RCC 7860 (cell line): ENCODE measurements around the gene ARHGDIA.

Experiments used
- DNase-seq: peaks from one replicate; pipeline ENCODE4 v3.0.0-alpha.2; 2015; ENCODE audit warnings: low spot score
- FAIRE-seq: peaks from 2 replicates; lab custom pipeline; 2012; peaks lifted over from hg19 to GRCh38; lab: Jason Lieb, UNC

Gene ARHGDIA

DNA sequence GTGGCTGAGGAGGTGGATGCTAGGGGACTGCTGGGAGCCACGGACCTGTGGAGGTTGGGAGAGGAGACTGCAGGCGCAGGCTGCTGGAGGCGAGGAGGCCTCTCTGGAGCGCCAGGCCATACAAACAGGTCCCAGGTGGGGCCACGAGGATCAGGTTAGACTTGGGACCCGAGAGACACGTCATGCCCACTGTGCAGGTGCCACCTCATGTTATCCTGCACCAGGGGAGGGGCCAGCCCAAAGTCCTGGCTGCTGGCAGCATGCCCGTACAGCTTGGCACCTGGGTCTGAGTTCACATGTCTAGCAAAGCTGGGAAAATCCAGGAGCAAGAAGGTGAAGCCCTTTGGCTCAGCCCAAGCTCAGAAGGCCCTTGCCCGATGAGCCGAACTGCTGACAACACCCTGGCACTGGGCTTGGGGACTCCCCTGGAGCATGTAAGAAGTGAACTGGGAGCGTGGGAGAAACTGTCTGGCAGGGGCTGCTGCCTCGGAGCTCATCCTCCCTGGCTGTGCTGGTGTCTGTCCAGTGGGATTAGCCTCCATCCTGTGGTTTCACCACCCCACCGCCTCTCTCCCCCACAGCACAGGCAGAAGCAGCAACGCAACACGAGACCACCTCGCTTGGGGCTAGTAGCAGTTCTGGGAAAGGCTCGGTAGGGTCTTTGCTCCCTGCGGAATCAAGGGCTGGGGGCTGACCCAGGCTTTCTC is 5.3 kb downstream of the ARHGDIA start:
- DNase-seq (peak; percentile 13), FAIRE-seq (no peak)

DNA sequence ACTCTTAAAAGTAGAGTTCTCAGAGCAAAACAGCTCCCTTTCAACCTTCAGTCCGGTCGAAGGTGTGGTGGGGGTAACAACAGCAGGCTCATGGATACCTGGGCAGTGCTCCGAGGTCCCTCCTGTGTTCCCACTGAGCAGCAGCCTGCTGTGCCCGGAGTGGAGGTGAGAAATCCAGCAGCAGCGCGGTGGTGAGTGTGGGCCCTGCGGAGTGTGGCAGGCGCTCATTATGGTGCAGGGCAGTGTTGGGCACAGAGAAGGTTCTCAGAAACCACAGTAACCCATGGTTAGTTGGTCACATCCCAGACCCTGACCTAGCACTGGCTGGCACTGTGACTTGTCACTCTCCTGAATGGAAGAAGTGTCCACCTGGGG is 5.8 kb downstream of the ARHGDIA start:
- no peak for FAIRE-seq

GRCh38 chr17:81863833-81864768 is 7.0 kb downstream of the ARHGDIA start:
- FAIRE-seq: no peak
- no peak for DNase-seq

More for the DNA sequence above, 5.8 kb downstream of the ARHGDIA start:
- no peak for DNase-seq

GRCh38 chr17:81863123-81863675 is 7.9 kb downstream of the ARHGDIA start:
- DNase-seq (no peak), FAIRE-seq (no peak)

DNA sequence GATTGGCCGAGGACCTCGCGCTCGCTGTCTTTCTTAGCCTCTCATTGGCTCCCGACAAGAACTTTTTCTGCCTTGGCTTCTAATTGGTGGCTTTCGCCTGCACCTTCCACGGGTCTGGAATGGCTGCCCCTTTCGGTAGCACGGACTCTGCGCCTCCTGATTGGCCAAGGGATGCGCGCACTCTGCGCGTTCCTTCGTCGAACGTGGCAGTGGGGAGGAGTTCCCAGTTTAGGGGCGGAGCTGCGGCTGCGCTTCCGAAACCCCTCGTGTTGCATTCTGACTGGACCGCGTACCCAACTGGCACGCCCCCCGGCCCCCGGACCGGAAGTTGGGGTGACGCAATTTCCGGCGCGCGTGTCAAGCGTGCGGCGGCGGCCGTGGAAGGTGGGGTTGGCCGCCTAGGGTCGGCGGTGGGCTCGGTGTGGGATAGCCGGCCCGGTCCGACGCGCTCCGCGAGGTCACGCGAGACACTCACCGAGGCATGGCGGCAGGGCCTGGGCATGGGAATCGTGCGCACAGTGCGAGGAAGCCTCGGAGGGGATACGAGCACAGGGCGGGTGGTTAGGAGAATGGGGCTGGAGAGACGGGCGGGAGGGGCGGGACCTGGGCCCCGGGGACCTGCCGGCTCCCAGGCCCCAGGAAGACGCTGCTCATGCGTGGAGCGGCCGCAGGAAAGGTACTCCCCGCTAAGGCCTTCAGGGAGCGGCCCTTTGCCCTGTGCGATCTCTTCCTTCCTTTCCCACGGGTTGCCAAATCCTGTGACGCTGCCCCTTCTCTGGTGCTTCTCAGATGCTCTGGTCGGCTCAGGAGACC is 10.2 kb downstream of the ARHGDIA start:
- peak; percentile 93 for FAIRE-seq
- DNase-seq: peak; percentile 100

DNA sequence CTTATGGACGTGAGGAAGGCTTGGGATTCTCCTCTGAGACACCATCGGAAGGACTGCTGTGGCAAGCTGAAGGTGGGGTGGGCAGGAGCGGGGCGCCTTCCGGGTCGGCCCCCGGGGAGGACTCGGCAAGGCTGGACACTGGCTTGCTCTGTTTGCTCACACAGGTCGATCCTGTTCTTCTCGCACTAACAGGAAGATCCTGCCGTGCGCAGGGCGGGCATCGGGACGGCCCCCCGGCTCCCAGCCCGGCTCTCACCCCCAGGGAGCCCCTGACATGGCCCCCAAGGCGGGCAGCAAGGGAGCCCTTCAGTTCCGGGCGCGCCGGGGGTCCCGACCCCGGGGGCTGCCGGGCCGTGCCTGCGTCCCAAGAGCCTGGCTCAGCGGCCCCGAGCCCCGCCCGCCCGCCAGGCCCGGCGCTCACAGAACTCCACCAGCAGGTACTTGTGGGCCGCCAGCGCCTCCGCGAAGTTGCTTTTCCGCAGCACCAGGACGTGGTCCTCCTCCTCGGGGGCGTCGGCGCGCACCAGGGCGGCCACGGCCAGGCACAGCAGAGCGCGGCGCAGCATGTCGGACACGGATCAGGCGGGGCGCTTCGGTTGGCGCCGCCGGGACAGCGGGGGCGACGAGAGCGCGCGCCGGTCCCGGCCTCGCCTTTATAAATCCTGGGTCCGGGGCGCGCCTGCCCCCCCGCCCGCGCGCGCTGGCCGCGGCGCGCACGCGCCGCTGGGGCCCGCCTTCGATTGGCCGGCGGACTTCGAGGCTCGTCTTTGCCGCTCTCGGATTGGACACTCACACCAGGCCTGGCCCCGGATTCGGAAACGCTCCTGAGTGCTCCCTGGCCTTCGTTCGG is 11.0 kb downstream of the ARHGDIA start, which contains the start of gene P4HB:
TSS of gene P4HB (minus strand) at position 630 of the 850 bp plus-strand sequence. CDS start at position 566, 64 bp downstream.
- FAIRE-seq (no peak), DNase-seq (no peak)

DNA sequence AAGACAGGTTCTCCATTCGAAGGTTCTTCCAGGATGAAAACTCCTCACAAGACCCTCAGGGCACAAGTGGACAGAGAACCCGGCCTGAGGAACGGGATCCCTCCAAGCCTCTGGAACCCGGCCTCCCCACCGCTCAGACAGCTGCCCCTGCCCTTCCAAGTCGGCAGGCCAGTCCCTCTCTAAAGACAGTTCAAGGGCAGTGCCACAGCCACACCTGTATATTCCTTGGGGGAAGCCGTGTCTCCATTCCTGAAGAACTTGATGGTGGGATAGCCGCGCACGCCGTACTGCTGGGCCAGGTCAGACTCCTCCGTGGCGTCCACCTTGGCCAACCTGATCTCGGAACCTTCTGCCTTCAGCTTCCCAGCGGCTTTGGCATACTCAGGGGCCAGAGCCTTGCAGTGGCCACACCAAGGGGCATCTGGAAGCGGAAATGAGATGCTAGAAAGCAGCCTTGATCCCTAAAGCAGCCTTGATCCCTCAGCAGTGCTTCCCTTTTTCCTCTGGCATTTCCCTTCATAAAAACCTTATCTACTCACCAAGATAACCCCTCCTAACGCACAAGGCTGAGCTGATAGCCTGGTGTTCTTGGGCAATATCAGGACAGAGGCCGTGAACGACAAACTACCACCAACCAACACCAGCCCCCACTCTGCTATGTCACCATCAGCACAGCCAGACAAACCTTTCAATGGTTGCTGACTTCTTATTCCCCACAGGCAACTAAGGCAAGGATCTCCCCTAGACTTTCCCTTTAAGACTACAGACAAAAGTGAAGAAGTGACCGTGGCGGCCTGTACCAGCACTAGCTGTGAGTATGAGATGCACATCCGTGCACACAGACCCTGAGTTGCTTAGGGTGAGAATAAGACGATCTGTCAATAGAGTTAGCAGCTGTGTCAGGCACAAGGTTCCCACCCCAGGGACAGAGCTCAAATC is 11.9 kb downstream of the ARHGDIA start:
- DNase-seq: no peak
- FAIRE-seq: no peak

DNA sequence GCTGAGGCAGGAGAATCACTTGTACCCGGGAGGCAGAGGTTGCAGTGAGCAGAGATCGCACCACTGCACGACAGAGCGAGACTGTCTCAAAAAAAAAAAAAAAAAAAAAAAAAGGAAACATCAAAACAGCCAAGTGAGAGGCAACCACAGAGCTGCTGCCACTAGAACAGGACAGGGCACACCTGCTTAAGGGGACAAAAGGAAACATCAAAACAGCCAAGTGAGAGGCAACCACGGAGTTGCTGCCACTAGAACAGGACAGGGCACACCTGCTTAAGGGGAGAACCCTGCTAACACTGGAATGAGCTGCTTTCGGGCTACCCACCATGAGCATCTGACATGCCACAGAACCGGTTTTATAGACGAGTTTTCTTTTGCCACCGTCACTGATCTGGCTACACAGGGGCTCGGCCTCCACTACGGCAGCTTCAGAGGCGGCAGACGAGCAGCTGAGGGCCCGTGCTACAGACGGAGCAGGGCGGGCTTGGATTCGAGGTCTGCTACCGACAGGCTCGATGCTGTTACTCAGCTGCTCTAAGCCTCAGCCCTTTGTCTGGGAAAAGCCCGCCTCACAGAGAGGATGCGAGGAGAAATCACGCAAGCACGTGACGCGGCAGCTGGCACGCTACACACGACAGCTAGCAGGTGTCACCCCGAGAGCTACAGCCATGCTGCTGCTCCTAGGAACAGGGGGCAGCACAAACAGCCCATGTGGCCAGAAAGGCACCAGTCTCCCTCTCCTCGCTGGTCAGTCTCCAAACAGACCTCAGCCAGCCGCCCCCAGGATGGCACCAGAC is 12.8 kb downstream of the ARHGDIA start:
- DNase-seq (no peak), FAIRE-seq (no peak)

DNA sequence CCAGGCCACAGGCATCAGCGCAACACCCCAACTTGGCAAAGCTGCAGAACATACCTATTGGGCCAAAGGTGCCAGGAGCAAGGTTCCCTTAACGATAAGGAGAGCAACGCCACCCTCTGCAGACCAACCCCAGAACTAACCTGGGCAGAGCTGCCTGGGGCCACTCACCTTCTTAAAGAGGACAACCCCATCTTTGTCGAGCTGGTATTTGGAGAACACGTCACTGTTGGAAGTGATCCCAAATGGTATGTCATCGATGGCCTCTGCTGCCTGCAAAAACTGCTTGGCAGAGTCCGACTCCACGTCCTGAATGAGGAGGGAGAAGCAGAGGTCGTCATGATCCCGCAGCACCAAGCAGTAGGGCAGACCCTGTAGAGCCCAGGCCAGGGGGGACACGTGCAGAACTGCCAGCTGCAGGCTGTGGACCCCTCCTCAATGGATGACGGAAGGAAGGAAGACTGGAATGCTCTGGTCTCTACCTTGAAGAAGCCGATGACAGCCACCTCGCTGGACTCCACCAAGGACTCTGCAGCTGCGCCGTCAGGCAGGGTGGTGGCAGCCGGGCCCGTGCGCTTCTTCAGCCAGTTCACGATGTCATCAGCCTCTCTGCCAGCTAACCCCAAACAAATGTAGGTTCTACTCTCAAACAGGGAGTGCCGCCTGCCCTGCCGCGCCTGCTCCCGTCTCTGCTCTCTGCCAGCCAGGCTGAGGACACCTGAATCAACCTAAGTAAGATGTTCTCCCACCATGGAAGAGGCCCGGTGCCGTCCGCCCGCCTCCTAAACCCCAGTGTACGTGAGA is 16.0 kb downstream of the ARHGDIA start:
- DNase-seq (no peak), FAIRE-seq (no peak)

DNA sequence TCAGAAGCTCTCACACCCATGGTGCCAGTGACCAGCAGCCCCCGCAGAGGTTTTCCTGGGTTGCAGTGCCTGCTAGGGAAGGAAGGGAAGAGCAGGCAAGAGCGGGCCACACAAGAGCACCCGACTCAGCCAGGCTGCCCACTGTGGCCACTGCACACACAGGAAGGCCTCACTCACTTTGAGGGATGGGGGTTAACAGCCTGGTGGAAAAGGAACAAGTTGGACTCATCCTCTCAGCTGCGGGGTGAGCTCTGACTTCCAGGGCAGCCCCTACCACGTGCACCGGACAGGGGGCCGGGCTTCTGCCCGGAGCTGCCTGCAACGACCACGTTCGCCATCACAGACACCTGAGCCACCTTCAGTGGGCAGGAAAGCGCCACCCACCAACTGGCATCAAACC is 18.9 kb downstream of the ARHGDIA start:
- DNase-seq: no peak
- no peak for FAIRE-seq

DNA sequence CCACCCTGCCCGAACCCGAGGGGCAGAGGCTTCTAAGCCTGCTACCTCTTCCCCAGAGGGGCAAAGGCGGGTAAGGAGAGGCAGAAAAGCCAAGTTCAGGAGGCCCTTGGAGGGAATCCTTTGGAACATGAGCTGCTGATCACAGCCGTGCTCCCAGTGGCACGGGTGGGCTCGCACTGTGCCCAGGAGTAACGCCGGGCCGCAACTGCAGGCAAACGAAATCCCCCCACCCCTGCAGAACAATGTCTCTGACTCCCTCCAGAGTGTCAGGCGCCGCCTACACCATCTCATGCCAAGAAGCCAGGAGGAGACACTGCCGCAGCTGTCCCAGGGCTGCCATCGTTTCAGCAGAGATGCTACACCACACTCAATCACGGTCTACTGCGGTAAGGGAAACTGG is 19.7 kb downstream of the ARHGDIA start:
- FAIRE-seq (no peak), DNase-seq (no peak)

DNA sequence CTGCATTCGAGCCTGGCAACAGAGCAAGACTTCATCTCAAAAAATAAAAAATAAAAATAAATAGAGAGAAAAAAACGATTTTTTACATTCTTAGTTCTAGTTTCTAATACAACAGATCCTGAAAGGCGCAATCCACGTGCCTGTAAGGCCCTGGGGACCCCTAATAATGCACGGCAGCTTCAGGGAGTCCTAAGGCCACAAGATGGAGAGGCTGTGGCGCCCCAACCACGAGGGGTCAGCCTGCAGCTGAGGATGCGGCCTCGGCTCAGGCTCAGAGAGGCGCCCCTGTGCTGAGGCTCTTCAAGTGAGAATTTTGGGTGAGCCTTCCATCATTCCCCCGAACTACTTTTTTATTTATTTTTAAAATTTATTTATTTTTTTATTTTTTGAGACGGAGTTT is 21.7 kb downstream of the ARHGDIA start:
- FAIRE-seq: no peak
- DNase-seq: no peak

GRCh38 chr17:81846743-81847689 is 24.1 kb downstream of the ARHGDIA start:
- FAIRE-seq: no peak
- no peak for DNase-seq

DNA sequence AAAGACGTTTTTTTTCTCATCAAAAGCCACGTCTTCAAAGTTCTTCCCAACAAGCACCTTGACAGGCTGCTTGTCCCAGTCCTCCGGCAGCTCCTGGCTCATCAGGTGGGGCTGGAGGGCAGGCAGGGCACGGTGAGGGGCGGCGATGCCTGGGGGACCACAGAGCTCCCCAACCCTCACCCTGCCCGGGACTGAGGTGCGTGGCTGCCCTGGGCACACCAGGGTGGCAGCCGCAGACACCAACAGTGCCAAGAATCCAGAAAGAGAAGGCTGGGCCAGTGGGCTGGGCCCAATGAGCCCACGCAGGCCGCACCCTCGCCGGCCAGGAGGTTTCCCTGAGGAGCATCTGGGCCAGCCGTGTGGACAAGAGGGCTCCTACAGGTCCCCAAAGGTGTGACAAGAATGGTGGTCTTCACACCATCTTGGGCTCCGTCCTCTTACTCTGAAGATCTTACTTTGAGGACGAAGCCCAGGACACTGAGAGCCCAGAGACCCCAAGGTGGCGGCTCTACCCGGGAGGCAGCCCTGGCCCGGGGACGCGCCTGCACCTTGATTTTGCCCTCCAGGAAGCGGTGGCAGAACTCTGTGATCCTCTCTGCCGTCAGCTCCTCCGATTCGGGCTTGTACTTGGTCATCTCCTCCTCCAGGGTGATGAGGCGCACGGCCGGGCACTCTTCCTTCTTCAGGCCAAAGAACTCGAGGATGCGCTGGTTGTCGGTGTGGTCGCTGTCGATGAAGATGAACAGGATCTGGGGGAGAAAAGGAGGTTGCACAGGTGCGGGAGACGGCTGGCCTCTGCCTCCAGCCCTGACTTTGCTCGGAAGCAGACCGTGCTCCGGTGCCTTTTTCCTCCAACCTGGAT is 25.0 kb downstream of the ARHGDIA start:
- no peak for DNase-seq
- FAIRE-seq: no peak

DNA sequence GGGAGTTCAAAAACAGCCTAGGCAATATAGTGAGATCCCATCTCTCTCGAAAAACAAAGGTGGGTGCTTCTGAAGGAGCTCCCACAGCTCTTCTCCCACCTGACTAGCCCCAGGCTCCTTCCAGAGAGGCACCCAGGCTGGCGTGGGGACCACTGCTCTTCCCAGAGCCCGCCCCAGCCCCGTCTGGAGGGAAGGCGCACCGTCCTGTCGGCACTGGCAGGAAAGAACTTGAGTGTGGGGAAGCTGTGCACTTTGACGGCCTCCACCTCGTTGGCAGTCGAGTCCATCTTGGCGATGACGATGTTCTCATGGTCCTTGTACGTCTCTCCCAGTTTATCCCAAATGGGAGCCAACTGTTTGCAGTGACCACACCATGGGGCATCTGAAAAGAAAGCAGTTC is 25.8 kb downstream of the ARHGDIA start:
- FAIRE-seq (no peak), DNase-seq (no peak)
